Neuronal stem cell (in vitro differentiated cells): ENCODE results near the gene B4GALNT3.

Source experiments
- DNase-seq: peaks from one replicate; pipeline ENCODE4 v3.0.0-alpha.2; 2013; ENCODE audit warnings: low spot score
- H2AFZ ChIP-seq: one replicate; pipeline ENCODE4 v1.6.1; 2013; ENCODE audit warnings: mild to moderate bottlenecking, low read length, inconsistent platforms
- H2AK5ac ChIP-seq: 2 replicates; pipeline ENCODE4 v1.6.1; 2013; ENCODE audit warnings: low read depth, mild to moderate bottlenecking, inconsistent platforms, low read length, moderate library complexity, mixed read lengths
- H2BK120ac ChIP-seq: 2 replicates; pipeline ENCODE4 v1.6.1; 2013; ENCODE audit warnings: low read depth, mild to moderate bottlenecking, inconsistent platforms, low read length, moderate library complexity, mixed read lengths
- H2BK12ac ChIP-seq: one replicate; pipeline ENCODE4 v1.6.1; 2013; ENCODE audit warnings: low read length, inconsistent platforms
- H2BK15ac ChIP-seq: 2 replicates; pipeline ENCODE4 v1.6.1; 2013; ENCODE audit warnings: mild to moderate bottlenecking, low read length, inconsistent platforms, mixed read lengths
- H2BK5ac ChIP-seq: one replicate; pipeline ENCODE4 v1.6.1; 2013; ENCODE audit warnings: inconsistent platforms, mild to moderate bottlenecking, low read length, moderate library complexity
- H3K14ac ChIP-seq: one replicate; pipeline ENCODE4 v1.6.1; 2013; ENCODE audit warnings: low read length, inconsistent platforms
- H3K18ac ChIP-seq: 2 replicates; pipeline ENCODE4 v1.6.1; 2013; ENCODE audit warnings: low read length, inconsistent platforms
- H3K23ac ChIP-seq: 2 replicates; pipeline ENCODE4 v1.6.1; 2013; ENCODE audit warnings: low read depth, mild to moderate bottlenecking, mixed read lengths, low read length, inconsistent platforms; ENCODE audit not compliant: poor library complexity
- H3K27ac ChIP-seq: replicated peaks from 3 replicates; pipeline ENCODE4 v1.5.1; 2013; ENCODE audit warnings: low read length, inconsistent platforms
- H3K27me3 ChIP-seq, 3 experiments: 2 replicates each; pipeline ENCODE4 v1.6.1; 2013; ENCODE audit warnings: low read length in 3 of 3, mild to moderate bottlenecking in 2 of 3, inconsistent platforms in 1 of 3, low read depth in 1 of 3, mixed read lengths in 1 of 3, moderate library complexity in 1 of 3; ENCODE audit not compliant: control insufficient read depth in 3 of 3, insufficient read depth in 3 of 3
- H3K36me3 ChIP-seq, 2 donors: replicated peaks in 1 of 2; 2 replicates each; pipeline ENCODE4 v1.6.1; 2013; ENCODE audit warnings: low read length in 2 of 2; ENCODE audit not compliant: control insufficient read depth in 2 of 2, insufficient read depth in 2 of 2
- H3K4ac ChIP-seq: 2 replicates; pipeline ENCODE4 v1.6.1; 2013; ENCODE audit warnings: inconsistent platforms, mild to moderate bottlenecking, low read length, moderate library complexity
- H3K4me1 ChIP-seq, 2 donors: 1 replicate in 1 of 2; 2 replicates in 1 of 2; pipeline ENCODE4 v1.6.1; 2013; ENCODE audit warnings: low read length in 2 of 2, low read depth in 1 of 2; ENCODE audit not compliant: control insufficient read depth in 2 of 2, insufficient read depth in 1 of 2
- H3K4me2 ChIP-seq: one replicate; pipeline ENCODE4 v1.6.1; 2013; ENCODE audit warnings: mild to moderate bottlenecking, low read length, inconsistent platforms; ENCODE audit not compliant: insufficient read depth, poor library complexity, severe bottlenecking
- H3K4me3 ChIP-seq, 2 donors: 2 replicates each; pipeline ENCODE4 v1.5.1; 2013; ENCODE audit warnings: low read length in 2 of 2, mild to moderate bottlenecking in 2 of 2, inconsistent platforms in 1 of 2, moderate library complexity in 1 of 2
- H3K79me1 ChIP-seq: one replicate; pipeline ENCODE4 v1.6.1; 2013; ENCODE audit warnings: low read depth, mild to moderate bottlenecking, inconsistent platforms, low read length, moderate library complexity
- H3K9ac ChIP-seq: one replicate; pipeline ENCODE4 v1.6.1; 2013; ENCODE audit warnings: mild to moderate bottlenecking, low read depth, low read length, inconsistent platforms; ENCODE audit not compliant: poor library complexity
- H3K9me3 ChIP-seq, 2 donors: replicated peaks in 1 of 2; 2 replicates each; pipeline versions ENCODE3 to v1.6.1; 2013; ENCODE audit warnings: low read length in 2 of 2, mild to moderate bottlenecking in 2 of 2, inconsistent platforms in 1 of 2, low read depth in 1 of 2, mixed read lengths in 1 of 2, moderate library complexity in 1 of 2; ENCODE audit not compliant: control insufficient read depth in 2 of 2, insufficient read depth in 1 of 2
- H4K8ac ChIP-seq: one replicate; pipeline ENCODE4 v1.6.1; 2013; ENCODE audit warnings: low read depth, mild to moderate bottlenecking, inconsistent platforms, low read length, moderate library complexity
- H4K91ac ChIP-seq: one replicate; pipeline ENCODE4 v1.6.1; 2013; ENCODE audit warnings: low read length, low read depth, mild to moderate bottlenecking, inconsistent platforms; ENCODE audit not compliant: poor library complexity
- WGBS, 2 donors: extraction: QIAGEN DNeasy Blood & Tissue Kit; methylation state at CpG; one replicate each; pipeline ENCODE4 v1.1.7; 2013; ENCODE audit warnings: missing lambda C conversion rate in 2 of 2, mixed read lengths in 1 of 2; ENCODE audit not compliant: insufficient read length in 2 of 2, insufficient replicate concordance in 1 of 2; ENCODE audit errors: extremely low coverage in 2 of 2; 5-methylcytosine and 5-hydroxymethylcytosine counted together

B4GALNT3 gene

GRCh38 chr12:608921-609320 lies 149.2 kb downstream of the B4GALNT3 start:
- Histone ChIP-seq H3K4me1 (no peaks in the 10 kb centered on the region), H2AK5ac (peak overlapping the region; percentile 23), H3K23ac (no peak overlapping the region), H2BK12ac (no peak overlapping the region), H3K36me3 (no peaks in the 10 kb centered on the region), H3K79me1 (no peaks in the 10 kb centered on the region), H3K27ac (no peak overlapping the region), H3K18ac (peak overlapping the region; percentile 46), H3K14ac (peak overlapping the region; percentile 91), H2BK15ac (no peak overlapping the region), H2BK5ac (no peak overlapping the region), H3K4me2 (no peak overlapping the region), H3K4me3 (no peak overlapping the region), H3K4ac (peak overlapping the region; percentile 59), H3K9ac (no peak overlapping the region), H3K9me3 (no peaks in the 10 kb centered on the region), H4K8ac (no peak overlapping the region), H2AFZ (no peak overlapping the region), H3K27me3 (peaks cover 0 to 9% (median 0%) of the 10 kb centered on the region in 3 experiments), H4K91ac (peak overlapping the region; percentile 64), H2BK120ac (no peak overlapping the region)
- DNase-seq = no peak
- no CpG with 5 or more reads among the region's 58 CpGs for WGBS, 2 donors

GRCh38 chr12:611721-612120 lies 152.0 kb downstream of the B4GALNT3 start:
- H3K4me3 ChIP-seq = no peak overlapping the region
- no peaks in the 10 kb centered on the region for H3K4me1 ChIP-seq
- no CpG with 5 or more reads among the region's 3 CpGs for WGBS, 2 donors
- no peak overlapping the region for H4K8ac ChIP-seq
- H2BK12ac ChIP-seq = no peak overlapping the region
- no peak overlapping the region for H2AK5ac ChIP-seq
- no peaks in the 10 kb centered on the region for H3K79me1 ChIP-seq
- no peak for DNase-seq
- no peak overlapping the region for H2BK5ac ChIP-seq
- no peak overlapping the region for H2BK15ac ChIP-seq
- no peak overlapping the region for H3K18ac ChIP-seq
- no peak overlapping the region for H3K4ac ChIP-seq
- H2BK120ac ChIP-seq = no peak overlapping the region
- no peak overlapping the region for H3K4me2 ChIP-seq
- no peak overlapping the region for H4K91ac ChIP-seq
- no peak overlapping the region for H3K9ac ChIP-seq
- no peak overlapping the region for H3K27ac ChIP-seq
- H3K9me3 ChIP-seq = no peaks in the 10 kb centered on the region
- no peak overlapping the region for H3K14ac ChIP-seq
- no peak overlapping the region for H2AFZ ChIP-seq
- no peak overlapping the region for H3K23ac ChIP-seq
- H3K27me3 ChIP-seq = peaks cover 0 to 5% (median 0%) of the 10 kb centered on the region in 3 experiments
- no peaks in the 10 kb centered on the region for H3K36me3 ChIP-seq

DNA sequence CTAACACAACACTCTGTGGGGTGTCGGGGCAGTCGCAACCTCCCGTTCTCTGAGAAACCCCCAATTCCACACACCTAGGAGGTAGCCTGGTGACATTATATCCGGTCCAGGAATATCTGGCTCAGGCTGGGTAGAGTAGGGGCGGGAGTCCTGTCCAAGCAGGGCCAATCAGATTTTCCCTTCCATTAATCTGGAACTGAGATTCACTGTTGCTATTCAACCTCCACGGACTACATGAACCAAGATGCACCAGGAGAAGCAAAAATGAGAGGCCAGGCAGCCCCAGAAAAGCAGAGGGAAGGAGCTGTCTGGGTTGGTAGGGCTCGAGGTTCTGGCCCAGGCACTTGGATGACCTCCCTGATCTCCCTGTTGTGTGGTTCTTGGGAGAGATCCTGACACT lies 152.6 kb downstream of the B4GALNT3 start:
- peaks cover 0 to under 1% (median 0%) of the 10 kb centered on the region in 3 experiments for H3K27me3 ChIP-seq
- no peak overlapping the region for H2BK15ac ChIP-seq
- H3K9ac ChIP-seq = no peak overlapping the region
- H3K27ac ChIP-seq = no peak overlapping the region
- H3K4me3 ChIP-seq = no peak overlapping the region
- H3K4me2 ChIP-seq = no peak overlapping the region
- H3K23ac ChIP-seq = no peak overlapping the region
- H2AFZ ChIP-seq = no peak overlapping the region
- H4K8ac ChIP-seq = no peak overlapping the region
- no peak overlapping the region for H2BK120ac ChIP-seq
- no peak overlapping the region for H3K4ac ChIP-seq
- WGBS, 2 donors = no CpG with 5 or more reads among the region's 7 CpGs
- H3K4me1 ChIP-seq = no peaks in the 10 kb centered on the region
- H3K9me3 ChIP-seq = no peaks in the 10 kb centered on the region
- H3K18ac ChIP-seq = no peak overlapping the region
- no peak overlapping the region for H4K91ac ChIP-seq
- H2BK5ac ChIP-seq = no peak overlapping the region
- DNase-seq = no peak
- no peak overlapping the region for H2AK5ac ChIP-seq
- H3K79me1 ChIP-seq = no peaks in the 10 kb centered on the region
- no peaks in the 10 kb centered on the region for H3K36me3 ChIP-seq
- no peak overlapping the region for H3K14ac ChIP-seq
- no peak overlapping the region for H2BK12ac ChIP-seq

DNA sequence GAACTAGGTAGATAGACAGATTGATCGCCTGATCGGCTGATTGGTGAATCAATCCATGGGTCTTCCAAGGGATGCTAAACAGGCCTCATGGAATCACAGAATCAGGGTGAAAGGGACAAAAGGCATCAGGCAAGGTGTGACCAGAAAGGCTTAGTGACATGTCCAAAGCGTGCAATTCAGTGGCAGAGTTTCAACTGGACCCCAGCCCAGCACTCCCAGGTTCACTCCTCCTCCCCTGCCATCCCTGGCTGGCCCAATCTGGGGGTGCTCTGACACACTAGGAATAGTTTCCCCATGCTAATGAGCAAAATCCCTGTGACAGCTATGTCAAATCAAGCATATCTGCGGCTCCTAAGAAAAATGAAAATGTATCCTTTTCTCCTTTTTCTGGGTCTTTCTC lies 153.1 kb downstream of the B4GALNT3 start:
- Histone ChIP-seq H3K9ac (no peak overlapping the region), H2BK12ac (no peak overlapping the region), H2BK5ac (no peak overlapping the region), H4K91ac (no peak overlapping the region), H2BK120ac (no peak overlapping the region), H3K4ac (no peak overlapping the region), H3K9me3 (no peaks in the 10 kb centered on the region), H2AFZ (no peak overlapping the region), H3K14ac (no peak overlapping the region), H2AK5ac (no peak overlapping the region), H3K27me3 (no peaks in the 10 kb centered on the region), H3K4me1 (no peaks in the 10 kb centered on the region), H3K27ac (no peak overlapping the region), H4K8ac (no peak overlapping the region), H3K79me1 (no peaks in the 10 kb centered on the region), H3K4me2 (no peak overlapping the region), H3K18ac (no peak overlapping the region), H3K36me3 (no peaks in the 10 kb centered on the region), H2BK15ac (no peak overlapping the region), H3K4me3 (no peak overlapping the region), H3K23ac (no peak overlapping the region)
- no peak for DNase-seq
- WGBS, 2 donors = no CpG with 5 or more reads among the region's 4 CpGs
